ENCODE data around the gene TEX12. TPM values are rescaled to one million over a fixed set of nuclear protein-coding genes. Genes with fewer than 3 reads are reported as not detected.
"Not testable (repeated sequence)": the region's sequence is repeated elsewhere in the genome, so short reads cannot be mapped to it uniquely, and the experiment has no call there.

TEX12 gene
- total and polyA plus RNA-seq, 7 donors = 0.28 to 0.48 (median 0.34) TPM; not detected in 3

GRCh38 chr11:112196519-112197087, 29.4 kb downstream of the TEX12 start:
- no peak for ATAC-seq
- intact Hi-C loops (cut with DNase I) = no loop called here
- 84 to 94% (median 85%) methylated on average over 2 of the region's 2 CpGs for WGBS, 3 donors
- no peaks in the 10 kb centered on the region for H3K27me3 ChIP-seq (ENCODE audit: insufficient read depth in 3 of 3, low read length in 2 of 3)
- peaks cover 0 to 46% of the 10 kb centered on the region in 2 donors for H3K36me3 ChIP-seq (ENCODE audit: insufficient read depth in 1 of 2, low read depth in 1 of 2)
- no peak overlapping the region for H3K4me3 ChIP-seq
- TF ChIP-seq CTCF (IDR thresholded peaks at IDR 0.05) = no peak
- H3K27ac ChIP-seq = no peak overlapping the region
- no peaks in the 10 kb centered on the region for H3K9me3 ChIP-seq
- no peak for DNase-seq
- H3K4me1 ChIP-seq = peaks cover 10% of the 10 kb centered on the region

- peaks cover 0 to 69% of the 10 kb centered on the region in 2 donors for H3K36me3 ChIP-seq (ENCODE audit: insufficient read depth in 1 of 2, low read depth in 1 of 2)
- H3K27me3 ChIP-seq (ENCODE audit: insufficient read depth in 3 of 3, low read length in 2 of 3); H3K9me3 ChIP-seq; H3K4me3 ChIP-seq; DNase-seq; H3K4me1 ChIP-seq; intact Hi-C loops (cut with DNase I); H3K27ac ChIP-seq; ATAC-seq: not testable (repeated sequence)
- 79 to 82% (median 81%) methylated on average over 4 of the region's 4 CpGs for WGBS, 3 donors
Observed at GRCh38 chr11:112199101-112199500, 31.9 kb downstream of the TEX12 start.

GRCh38 chr11:112200252-112200651, 33.1 kb downstream of the TEX12 start:
- peaks cover 0 to 78% of the 10 kb centered on the region in 2 donors for H3K36me3 ChIP-seq (ENCODE audit: insufficient read depth in 1 of 2, low read depth in 1 of 2)
- H3K27ac ChIP-seq = no peak overlapping the region

GRCh38 chr11:112206071-112206470, 38.9 kb downstream of the TEX12 start:
- TF ChIP-seq CTCF (IDR thresholded peaks at IDR 0.05) = no peak
- DNase-seq = no peak
- Histone ChIP-seq H3K27ac (no peak overlapping the region), H3K27me3 (ENCODE audit: insufficient read depth in 3 of 3, low read length in 2 of 3) (no peaks in the 10 kb centered on the region), H3K9me3 (no peaks in the 10 kb centered on the region), H3K4me1 (no peaks in the 10 kb centered on the region), H3K4me3 (no peak overlapping the region), H3K36me3 (ENCODE audit: insufficient read depth in 1 of 2, low read depth in 1 of 2) (peaks cover 0 to 52% of the 10 kb centered on the region in 2 donors)
- no peak for ATAC-seq
- intact Hi-C loops (cut with DNase I) = no loop called here
- WGBS, 3 donors = 94 to 97% (median 95%) methylated on average over 21 to 23 of the region's 23 CpGs

More at GRCh38 chr11:112200252-112200651, 33.1 kb downstream of the TEX12 start:
- ATAC-seq = no peak
- Histone ChIP-seq H3K4me1 (no peaks in the 10 kb centered on the region), H3K4me3 (no peak overlapping the region), H3K27me3 (ENCODE audit: insufficient read depth in 3 of 3, low read length in 2 of 3) (no peaks in the 10 kb centered on the region), H3K9me3 (no peaks in the 10 kb centered on the region)
- 33 to 55% (median 33%) methylated on average over 2 of the region's 2 CpGs for WGBS, 3 donors
- intact Hi-C loops (cut with DNase I) = no loop called here
- DNase-seq = no peak
- TF ChIP-seq CTCF (IDR thresholded peaks at IDR 0.05) = no peak

- Histone ChIP-seq H3K9me3 (no peaks in the 10 kb centered on the region), H3K27me3 (ENCODE audit: insufficient read depth in 3 of 3, low read length in 2 of 3) (no peaks in the 10 kb centered on the region), H3K27ac (no peak overlapping the region), H3K4me1 (no peaks in the 10 kb centered on the region), H3K36me3 (ENCODE audit: insufficient read depth in 1 of 2, low read depth in 1 of 2) (peaks cover 0 to 28% of the 10 kb centered on the region in 2 donors), H3K4me3 (no peak overlapping the region)
- intact Hi-C loops (cut with DNase I) = loop anchor here in 1 of 2 donors (10.0 kb wide), 1 partner anchor 344 kb away; no protein-coding TSS in a partner anchor
- ATAC-seq = no peak
- 72 to 78% (median 73%) methylated on average over 1 of the region's 1 CpG for whole genome bisulfite sequencing, 3 donors
- no peak for TF ChIP-seq CTCF (IDR thresholded peaks at IDR 0.05)
- no peak for DNase-seq
Observed at GRCh38 chr11:112210890-112211289, 43.7 kb downstream of the TEX12 start.

Measured in psoas muscle (tissue), 8 donors.